GM19238 (cell line): ENCODE measurements around the gene MX1.

Source experiments
- DNase-seq: peaks from one replicate; pipeline ENCODE4 v3.0.0; 2011; ENCODE audit warnings: low spot score; ENCODE audit not compliant: insufficient read length

MX1 gene, protein sequence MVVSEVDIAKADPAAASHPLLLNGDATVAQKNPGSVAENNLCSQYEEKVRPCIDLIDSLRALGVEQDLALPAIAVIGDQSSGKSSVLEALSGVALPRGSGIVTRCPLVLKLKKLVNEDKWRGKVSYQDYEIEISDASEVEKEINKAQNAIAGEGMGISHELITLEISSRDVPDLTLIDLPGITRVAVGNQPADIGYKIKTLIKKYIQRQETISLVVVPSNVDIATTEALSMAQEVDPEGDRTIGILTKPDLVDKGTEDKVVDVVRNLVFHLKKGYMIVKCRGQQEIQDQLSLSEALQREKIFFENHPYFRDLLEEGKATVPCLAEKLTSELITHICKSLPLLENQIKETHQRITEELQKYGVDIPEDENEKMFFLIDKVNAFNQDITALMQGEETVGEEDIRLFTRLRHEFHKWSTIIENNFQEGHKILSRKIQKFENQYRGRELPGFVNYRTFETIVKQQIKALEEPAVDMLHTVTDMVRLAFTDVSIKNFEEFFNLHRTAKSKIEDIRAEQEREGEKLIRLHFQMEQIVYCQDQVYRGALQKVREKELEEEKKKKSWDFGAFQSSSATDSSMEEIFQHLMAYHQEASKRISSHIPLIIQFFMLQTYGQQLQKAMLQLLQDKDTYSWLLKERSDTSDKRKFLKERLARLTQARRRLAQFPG

DNA sequence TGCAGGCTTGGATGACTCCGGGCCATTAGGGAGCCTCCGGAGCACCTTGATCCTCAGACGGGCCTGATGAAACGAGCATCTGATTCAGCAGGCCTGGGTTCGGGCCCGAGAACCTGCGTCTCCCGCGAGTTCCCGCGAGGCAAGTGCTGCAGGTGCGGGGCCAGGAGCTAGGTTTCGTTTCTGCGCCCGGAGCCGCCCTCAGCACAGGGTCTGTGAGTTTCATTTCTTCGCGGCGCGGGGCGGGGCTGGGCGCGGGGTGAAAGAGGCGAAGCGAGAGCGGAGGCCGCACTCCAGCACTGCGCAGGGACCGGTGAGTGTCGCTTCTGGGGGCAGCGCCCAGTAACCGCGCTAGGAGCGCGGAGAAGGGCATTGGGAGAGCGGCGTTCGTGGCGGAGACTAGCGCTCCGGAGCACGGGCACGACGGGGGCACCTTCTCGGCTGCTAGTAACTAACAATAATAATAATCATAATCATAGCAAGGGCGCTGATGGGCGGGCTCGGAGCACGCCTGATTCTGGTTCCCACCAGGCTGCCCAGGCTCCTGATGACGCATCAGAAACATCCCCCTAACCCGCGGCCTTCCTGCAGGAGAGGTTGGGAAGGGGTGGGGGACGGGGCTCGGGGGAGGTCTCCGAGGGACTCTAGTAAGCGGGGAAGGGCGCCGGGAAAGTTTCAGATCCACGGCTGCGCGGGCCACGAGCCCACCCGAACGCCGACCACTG lies at the start of gene MX1:
Gene MX1, plus strand, starts transcription at position 286 of the 722 bp plus-strand sequence. CDS start 5,832 bp downstream, outside the sequence.
- DNase-seq: peak; percentile 88

DNA sequence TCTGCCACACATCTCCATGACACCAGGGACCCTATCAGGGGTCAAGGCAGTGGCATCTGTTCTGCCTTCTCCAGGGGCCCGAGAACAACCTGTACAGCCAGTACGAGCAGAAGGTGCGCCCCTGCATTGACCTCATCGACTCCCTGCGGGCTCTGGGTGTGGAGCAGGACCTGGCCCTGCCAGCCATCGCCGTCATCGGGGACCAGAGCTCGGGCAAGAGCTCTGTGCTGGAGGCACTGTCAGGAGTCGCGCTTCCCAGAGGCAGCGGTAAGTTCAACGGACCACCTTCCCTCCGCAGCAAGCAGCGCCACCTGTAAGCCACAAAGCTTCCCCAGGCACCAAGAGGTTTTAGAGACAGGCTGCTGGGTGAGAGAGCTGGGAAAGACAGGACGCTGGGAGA lies 48.3 kb upstream of the MX1 start:
- no peak for DNase-seq

DNA sequence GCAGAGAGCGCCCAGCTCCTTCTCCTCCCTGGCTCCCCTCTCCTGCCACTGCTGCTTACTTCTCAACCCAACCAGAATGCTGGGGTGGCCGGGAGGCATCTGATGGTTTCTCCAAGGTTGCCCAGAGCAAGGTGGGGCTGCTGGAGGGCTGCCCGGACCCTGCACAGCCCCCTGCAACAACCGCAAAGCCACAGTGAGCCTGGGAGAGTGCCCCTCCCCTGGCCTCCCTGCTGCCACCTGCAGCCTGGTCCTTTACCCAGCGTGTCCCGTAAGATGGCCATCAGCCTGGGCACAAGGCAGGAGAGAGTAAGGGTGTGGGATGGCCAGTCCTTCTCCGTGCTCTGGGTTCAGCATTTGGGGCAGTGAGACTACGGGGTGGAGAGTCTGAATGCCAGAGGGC lies 47.2 kb upstream of the MX1 start:
- no peak for DNase-seq

DNA sequence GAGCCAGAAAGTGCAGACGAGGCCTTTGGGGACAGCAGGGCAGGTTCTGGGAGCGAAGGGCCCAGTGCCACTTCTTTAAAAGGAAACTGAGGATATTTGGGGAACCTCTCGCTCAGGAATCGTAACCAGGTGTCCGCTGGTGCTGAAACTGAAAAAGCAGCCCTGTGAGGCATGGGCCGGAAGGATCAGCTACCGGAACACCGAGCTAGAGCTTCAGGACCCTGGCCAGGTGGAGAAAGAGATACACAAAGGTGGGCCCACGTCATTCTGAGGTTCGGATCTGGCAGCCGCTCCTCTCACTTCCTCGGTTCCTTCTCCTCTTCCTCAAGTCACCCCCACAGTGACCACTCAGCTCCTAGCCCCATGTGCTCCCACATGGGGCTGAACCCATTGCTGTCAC lies 46.1 kb upstream of the MX1 start:
- DNase-seq: no peak

DNA sequence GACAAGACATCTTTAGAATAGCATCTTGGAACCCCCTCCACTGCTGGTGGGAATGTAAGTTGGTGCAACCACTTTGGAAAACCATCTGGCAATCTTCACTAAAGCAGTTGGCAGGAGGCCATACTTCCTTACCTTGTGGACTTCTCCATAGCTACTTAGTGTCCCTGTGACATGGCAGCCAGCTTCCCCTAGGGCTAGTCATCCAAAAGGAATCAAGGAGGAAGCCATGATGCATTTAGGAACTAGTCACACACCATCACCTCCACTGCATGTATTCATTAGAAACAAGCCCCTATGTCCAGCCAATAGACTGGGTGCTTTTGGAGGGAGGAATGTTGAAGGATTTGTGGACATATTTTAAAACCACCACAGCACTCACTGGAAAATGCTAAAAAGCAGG lies 44.3 kb upstream of the MX1 start:
- DNase-seq: no peak

DNA sequence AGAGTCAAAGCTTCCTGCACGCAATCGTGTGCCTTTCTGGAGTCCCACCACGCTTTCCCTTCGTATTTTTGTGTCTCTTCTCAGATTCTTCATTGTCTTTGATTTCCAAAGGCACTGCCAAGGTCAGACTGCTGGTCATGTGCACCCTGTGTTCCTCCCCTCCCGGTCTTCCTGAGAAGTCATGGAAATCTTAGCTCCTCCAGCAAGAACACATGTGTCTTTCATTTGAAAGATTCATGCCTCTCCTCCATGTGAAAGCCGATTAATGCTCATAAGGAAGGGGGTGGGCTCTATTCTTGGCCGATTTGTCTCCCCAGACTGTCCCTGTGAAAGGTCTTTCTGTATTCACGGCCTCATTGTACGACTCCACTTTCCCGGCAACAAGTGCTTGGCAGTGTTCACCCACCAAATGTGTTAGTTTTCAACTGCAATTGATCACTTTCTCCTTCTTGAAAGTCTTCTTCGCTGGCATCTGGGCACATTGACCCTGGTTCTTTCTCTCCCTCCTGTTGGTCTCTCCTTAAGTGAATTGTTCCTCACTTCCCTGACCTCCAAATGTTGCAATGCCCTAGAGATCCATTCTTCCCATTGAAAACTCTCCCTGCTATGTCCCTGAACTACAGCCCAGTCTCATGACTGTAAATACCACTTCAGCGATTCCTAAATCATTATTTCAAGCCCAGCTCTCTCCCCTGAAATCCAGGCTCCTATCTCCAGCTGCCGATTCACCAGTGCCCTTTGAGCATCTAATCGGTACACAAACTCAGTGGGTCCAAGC lies 38.8 kb upstream of the MX1 start:
- no peak for DNase-seq

DNA sequence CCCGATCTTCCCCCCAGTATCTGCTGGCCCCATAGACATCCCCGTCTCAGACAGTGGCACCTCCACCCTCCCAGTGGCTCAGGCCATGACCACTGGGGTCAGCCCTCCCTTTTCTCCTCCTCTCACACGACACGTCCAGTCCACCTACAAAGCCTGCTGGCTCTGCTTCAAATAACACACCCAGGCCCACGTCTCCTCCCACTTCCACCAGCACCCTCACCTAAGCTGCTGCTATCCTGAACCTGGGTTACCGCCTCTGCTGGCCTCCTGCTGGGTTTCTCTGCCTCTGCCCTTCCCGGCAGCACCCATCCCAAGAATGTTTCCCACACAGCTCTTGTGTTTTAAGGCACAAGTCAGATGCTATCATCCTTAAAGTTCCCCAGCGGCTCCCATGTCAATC lies 38.2 kb upstream of the MX1 start:
- DNase-seq: no peak

DNA sequence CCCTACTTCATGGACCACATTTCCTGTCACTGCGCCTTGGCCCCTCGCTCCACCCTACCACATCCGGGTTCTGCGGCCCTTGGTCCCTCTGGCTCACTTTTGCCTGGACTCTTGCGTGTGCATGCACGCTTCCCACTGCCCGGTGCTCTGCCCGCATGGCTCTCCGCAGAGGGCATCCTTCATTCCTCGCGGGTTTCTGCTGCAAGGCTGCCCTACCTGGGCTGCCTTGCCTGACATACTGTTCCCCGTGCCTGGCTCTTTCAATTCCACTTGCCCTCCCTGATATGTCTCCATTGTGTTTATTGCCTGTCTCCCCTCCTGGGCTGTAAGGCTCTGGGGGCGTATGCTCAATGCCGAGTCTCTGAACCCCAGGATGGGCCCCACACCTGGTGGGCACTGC lies 37.8 kb upstream of the MX1 start:
- DNase-seq: no peak

DNA sequence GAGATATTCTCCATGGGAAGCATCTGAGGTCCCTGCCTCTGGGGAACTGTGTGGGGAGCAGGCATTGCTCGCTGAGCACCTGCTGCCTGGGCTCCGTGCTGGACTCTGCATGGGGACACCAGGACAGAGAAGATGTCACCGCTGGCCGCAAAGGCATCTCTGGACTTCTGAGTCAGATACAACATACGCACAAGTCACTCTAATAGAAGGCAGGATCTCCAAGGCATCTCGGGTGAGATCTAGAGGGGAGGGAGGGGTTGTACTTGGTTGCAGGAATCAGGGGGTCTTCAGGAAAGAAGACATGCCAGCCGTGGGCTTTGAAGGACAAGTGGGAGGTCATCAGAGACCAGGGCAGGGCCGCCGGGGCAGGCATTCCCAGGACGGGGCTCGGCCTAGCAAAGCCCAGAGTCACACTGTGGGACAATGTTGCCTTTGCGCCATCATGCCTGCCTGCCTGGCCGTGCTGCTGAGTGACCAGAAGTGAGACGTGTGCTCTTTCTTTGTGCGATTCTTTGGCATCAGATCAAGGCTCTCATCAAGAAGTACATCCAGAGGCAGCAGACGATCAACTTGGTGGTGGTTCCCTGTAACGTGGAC lies 35.9 kb upstream of the MX1 start:
- no peak for DNase-seq

DNA sequence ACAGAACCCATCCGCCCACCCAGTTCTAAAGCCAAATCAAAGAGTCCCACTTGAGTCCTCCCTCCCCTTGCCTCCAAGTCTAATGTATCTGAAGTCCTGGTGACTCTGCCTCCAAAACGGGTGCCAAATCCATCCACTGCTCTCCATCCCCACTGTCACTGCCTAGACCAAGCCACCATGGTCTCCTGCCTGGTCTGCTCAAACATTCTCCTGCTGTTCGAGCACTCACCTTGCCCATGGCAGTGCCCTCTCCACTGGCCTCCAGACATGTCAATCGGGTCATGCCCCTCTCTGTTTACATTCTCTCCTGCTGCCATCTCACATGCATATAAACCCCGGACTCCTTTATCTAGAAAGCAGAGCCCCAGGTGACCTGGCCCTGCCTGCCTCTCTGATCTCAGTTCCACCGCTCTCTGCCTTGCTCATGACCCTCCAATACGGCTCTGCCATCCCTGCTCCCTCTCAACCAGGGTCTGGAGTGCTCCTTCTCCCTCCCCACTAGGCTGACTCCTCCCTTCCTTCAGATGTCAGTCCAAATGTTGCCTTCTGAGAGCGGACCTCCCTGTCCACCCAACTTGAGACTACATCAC lies 32.1 kb upstream of the MX1 start:
- DNase-seq: no peak

DNA sequence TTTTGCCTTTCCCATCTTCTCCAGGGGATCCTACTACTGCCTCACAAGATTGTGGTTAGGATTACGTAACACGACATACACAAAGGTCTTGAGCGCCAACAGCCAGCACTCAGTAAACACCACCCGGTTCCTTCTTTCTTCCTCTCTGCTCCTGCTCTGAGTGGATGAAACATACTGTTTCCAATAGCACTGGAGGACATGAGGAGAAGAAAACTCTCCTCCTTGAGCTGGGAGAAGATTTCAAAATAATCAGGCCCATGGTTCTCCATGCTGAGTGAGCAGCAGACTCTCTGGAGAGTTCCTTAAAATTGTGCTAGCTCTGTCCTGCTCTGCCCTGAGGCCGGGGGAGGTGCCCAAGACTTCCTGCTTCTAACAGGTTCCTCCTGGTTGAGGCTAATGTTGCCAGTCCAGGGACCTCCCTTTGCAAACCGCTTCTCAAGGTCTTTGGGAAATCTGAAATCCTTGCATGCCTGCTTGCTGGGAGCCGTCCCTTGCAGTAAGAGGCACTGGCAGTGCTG lies 29.4 kb upstream of the MX1 start:
- DNase-seq: no peak

DNA sequence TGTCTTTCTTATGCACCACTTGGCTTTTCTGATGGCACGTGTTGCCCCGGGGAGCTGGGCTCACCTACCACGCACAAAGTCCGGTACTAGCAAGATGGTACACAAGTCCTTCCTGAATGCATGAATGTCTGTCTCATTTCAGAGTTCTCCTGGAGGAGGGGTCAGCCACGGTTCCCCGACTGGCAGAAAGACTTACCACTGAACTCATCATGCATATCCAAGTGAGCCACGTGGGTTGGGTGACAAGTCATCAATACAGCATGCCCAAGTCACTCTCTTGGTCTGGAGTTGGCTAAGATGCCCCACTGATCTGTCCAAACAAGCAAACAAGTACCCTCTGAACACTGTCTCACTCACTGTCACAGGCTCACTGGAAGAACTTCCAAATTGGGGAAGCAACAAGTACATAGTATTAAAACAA lies 28.6 kb upstream of the MX1 start:
- no peak for DNase-seq

DNA sequence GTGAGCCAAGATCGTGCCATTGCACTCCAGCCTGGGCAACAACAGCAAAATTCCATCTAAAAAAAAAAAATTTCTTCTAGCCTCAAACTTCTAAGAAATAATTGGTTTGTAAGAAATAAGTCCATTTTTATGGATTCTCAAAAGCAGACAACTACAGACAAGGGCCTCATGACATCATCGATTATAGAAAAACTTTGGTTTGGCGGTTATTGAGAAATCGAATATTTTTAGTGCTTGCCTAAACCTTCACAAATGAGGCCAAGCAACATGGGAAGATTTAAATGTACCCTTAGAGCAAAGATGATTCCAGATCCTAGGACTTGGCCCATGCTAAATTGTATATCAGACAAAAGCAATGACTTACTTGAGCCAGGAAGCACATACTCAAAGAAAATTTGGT lies 27.8 kb upstream of the MX1 start:
- DNase-seq: no peak

DNA sequence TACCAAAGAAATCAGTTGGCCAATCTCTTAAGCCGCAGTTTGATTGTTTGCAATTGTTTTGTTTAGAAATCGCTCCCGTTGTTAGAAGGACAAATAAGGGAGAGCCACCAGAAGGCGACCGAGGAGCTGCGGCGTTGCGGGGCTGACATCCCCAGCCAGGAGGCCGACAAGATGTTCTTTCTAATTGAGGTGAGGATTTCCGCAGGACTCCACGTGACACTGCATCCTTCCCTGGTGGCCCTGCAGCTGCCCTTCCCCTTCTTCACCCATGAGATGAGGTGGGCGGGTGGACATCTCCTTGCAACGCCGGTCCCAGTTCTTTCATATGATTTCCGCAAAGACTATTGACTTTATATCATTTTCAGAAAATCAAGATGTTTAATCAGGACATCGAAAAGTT lies 27.2 kb upstream of the MX1 start:
- DNase-seq: no peak

DNA sequence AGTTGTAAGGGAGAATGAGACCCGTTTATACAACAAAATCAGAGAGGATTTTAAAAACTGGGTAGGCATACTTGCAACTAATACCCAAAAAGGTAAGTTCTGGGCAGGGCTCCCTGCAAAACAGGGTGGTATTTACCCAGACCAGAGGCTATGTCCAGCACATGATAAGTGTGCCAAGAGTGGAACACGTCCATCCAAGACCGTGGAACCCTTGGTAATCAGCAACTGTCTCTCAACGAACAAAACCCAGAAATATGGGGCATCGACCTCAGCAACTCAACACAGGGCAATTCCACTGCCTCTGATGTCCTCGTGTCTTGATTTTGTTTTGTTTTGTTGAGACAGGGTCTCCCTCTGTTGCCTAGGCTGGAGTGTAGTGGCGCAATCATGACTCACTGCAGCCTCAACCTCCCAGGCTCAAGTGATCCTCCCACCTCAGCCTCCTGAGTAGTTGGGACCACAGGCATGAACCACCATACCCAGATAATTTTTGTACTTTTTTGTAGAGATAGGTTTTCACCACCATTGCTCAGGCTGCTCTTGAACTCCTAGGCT lies 26.7 kb upstream of the MX1 start:
- DNase-seq: no peak

DNA sequence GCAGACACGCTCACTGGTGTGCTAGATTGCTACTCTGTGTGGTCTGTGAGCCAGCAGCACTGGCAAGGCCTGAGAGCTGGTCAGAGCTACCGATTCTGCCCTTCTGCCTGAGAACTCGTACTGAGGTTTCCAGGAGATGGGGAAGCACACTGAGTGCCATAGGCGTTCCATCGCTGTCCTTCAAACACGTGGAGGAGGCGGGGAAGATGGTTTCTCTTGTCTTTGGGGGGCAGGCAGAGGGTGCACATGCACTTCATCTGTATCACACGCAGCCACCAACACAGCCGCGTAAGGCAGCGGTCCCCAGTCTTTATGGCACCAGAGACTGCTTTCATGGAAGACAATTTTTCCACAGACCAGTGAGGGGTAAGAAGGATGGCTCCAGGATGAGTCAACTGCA lies 23.8 kb upstream of the MX1 start:
- no peak for DNase-seq

DNA sequence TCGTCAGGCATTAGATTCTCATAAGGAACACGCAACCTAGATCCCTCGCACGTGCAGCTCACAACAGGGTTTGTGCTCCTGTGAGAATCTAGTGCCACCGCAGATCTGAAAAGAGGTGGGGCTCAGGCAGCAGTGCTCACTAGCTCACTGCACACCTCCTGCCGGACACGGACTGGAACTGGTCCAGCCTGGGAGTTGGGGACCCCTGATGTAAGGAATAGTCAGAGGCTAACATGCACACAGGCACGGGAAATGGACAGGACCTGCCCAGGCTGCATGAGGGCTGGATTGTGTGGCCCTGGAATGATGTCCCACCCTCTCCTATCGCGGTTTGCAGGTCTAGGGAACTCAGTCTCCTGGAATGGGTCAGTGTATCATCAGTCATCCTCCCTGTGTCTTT lies 23.2 kb upstream of the MX1 start:
- no peak for DNase-seq

DNA sequence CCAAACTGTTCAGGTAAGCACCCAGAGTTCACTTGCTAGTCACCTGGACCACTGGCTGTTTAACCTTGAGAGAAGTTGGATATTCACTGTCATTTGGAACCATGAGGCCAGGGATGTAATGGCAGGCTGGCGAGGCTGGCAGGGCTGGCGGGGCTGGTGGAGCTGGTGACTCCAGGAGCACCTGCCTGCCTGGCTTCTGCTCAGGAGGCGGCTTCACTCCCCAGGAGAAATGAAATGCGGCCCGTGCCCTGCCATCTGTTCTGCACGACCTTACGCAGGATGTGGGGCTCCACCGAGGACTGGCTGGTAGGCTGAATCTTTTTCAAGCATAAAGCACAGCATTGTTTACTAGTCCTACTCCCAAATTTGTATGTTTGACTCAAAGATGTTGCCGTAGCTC lies 22.7 kb upstream of the MX1 start:
- no peak for DNase-seq

DNA sequence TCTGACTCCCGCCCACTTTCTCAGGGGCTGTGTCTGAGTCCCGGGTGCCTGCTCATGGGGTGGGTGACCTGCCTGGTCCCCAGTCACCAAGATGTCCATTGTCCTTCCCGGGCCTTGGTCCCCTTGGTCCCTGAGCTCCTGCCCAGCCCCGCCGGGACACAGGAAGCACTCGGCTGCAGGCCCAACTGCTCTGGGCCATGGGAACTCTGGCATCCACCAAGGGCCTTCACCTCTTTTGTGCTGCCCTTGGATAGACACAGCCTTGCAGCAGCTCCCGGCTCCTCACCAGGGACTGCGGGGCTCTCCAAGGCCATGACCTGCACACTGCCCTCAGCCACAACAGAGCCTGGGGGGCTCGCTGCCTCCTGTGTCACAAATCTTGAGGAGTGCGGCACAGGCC lies 22.1 kb upstream of the MX1 start:
- DNase-seq: no peak

DNA sequence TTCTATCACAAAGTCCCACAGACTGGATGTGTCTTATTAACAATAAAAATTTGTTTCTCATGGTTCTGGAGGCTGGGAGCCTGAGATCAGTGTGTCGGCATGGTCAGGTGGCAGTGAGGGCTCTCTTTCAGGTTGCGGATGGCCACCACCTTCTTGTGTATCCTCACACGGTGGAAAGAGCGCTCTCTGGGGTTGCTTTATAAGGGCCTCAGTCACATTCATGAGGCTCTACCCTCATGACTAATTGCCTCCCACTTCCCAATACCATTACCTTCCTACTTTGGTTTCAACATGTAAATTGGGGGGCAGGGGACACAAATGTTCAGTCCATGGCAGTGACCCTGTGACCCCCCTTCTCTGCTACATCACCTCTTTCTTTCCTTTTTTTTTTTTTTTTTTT lies 20.7 kb upstream of the MX1 start:
- no peak for DNase-seq
